ENCODE measurements around the gene TUBGCP6.

Gene TUBGCP6, protein sequence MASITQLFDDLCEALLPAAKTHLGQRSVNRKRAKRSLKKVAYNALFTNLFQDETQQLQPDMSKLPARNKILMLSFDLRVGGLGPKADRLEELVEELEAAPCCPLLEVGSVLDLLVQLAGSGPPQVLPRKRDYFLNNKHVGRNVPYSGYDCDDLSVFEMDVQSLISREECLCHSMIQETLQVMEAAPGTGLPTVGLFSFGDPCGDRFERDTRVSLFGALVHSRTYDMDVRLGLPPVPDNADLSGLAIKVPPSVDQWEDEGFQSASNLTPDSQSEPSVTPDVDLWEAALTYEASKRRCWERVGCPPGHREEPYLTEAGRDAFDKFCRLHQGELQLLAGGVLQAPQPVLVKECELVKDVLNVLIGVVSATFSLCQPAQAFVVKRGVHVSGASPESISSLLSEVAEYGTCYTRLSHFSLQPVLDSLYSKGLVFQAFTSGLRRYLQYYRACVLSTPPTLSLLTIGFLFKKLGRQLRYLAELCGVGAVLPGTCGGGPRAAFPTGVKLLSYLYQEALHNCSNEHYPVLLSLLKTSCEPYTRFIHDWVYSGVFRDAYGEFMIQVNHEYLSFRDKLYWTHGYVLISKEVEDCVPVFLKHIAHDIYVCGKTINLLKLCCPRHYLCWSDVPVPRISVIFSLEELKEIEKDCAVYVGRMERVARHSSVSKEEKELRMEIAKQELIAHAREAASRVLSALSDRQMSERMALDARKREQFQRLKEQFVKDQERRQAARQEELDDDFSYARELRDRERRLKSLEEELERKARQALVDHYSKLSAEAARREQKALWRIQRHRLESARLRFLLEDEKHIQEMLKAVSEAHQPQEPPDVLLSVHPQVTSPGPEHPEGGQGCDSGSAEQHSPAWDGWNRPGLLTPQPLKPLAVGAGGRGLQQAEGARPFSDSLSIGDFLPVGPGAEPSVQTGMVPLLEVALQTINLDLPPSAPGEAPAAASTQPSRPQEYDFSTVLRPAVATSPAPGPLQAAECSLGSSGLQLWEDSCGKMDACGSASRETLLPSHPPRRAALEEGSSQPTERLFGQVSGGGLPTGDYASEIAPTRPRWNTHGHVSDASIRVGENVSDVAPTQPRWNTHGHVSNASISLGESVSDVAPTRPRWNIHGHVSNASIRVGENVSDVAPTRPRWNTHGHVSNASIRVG (N-terminal part only)

DNA sequence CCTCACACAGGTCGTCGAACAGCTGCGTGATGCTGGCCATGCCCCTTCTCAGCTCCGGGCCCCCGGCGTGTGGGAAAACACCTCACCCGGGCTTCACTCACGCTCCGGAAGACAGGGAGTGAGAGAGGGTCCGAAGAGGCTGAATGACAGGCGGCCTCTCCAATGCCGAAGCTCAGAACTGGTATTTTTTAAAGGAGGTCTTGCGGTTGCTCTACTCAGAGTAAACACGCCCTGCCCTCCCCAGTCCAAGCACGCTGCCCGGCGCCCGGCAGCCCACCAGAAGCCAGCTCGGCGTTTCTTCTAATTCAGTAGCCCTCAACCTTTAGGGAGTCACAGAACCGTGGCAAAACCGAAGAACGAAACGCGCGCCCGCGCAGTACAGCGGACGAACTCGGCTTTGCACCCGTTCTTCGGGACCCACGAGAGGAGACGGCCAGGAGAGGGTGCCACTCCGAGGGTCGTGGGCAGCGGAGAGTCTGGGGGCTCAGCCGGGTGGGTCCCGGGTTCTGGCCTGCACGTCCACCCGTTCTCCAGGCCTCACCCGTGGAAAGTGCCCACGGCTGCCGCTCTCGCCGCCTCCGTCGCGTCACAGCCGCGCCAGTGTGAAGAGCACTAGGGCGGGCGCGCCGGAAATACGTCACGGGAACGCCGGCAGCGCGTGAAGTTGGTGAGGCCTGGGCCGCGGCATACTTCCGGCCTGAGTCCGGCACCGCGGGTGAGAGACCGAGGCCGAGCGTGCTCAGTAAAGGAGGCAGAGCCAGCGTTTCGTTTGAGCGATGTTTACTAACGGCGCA, at the start of gene TUBGCP6:
Gene TUBGCP6 (minus strand): TSS at position 604 of the 794 bp plus-strand sequence. CDS start 564 bp downstream, at position 40.
- peak; percentile 59 for DNase-seq (ENCODE audit: low read depth)

DNA sequence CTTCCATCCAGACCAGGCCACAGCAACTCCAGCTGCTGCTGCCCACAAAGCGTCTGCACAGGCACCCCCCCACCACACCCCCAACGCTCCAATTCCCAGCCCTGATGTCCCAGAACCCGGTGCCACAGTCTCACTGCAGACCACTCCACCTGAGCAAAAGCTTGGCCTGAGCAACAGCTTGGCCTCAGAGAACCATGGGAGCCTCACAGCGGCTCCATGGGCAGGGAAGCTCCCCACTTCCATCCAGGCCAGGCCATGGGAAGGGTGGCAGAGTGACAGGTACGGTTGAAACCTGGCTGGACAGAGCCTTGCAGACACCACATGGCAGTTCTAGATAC, 49.5 kb upstream of the TUBGCP6 start:
- DNase-seq (ENCODE audit: low read depth) = no peak

DNA sequence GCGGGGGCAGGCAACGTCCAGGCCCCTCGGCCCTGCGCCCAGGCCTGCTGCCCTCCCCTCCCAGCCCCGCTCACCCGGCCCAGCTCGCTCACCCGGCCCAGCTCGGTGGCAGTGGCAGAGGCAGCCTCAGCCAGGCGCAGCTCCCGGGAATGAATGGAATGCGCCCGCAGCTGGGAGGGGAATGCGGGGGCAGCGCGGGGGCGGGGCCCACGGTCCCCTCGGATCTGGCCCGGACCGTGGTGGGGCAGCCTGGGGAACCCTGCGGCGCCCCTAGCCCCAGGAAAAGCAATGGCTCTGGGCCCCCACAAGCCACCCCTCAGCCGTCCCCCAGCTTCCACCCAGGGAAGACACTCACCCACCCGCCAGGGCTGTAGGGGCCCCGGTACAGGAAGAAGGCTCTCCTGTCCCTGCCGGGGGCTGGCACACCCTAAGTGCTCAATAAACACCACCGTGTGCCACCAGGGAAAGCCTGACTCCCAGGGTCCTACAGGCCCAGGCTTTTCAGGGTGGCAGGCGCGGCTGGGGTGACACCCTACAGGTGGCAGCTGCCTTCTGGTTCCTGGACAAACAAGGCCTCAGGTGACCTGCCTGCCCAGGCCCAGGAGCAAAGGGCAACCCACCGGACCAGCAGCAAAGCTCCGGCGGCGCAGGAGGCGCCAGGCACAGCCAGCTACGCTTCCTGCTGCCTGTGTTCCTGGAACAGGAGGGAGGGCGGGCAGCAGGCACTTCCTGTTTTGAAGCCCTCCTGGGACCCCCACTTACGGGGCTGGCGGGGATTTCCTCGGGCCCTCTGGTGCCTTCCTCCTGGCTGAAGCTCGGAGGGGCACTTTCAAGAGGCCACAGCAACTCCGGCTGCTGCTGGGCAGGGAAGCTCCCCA, 48.9 kb upstream of the TUBGCP6 start:
- no peak for DNase-seq (ENCODE audit: low read depth)

DNA sequence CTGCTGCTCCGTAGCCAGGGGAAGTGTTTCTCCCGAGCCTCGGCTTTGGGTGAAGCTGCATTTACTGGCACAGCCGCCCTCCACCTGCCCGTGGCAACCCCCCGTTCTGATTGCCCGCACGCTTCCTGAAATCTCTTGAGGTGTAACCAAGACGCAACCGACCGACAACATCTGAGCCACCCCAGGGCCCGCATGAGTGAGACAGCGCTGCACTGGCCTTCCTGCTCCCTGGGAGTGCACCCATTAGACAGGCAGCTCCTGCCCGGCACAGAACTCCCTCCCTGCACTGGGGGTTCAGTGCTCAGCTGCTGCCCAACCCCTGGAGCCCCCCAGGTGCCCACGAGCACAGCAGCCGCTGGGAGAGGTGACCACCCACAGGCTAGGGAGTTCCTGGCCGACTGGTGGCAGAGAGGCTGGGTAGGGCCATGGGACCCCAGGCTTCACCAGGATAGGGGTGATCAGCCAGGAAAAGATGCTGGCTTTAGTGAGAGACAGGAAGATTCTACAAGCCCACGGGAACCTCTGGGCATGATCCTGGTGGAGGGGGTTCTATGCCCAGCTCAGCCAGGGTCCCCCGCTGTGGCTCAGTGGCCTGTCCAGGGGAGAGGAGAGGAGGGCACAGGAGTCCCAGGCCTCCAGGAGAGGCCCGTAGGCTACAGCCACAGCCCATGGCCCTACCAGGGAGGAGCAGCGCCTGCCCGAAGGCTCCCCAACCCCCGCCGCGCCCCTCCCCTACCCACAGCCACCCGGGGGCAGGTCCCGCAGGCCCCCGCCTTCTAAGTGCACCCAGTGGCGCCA, 48.0 kb upstream of the TUBGCP6 start:
- no peak for DNase-seq (ENCODE audit: low read depth)

DNA sequence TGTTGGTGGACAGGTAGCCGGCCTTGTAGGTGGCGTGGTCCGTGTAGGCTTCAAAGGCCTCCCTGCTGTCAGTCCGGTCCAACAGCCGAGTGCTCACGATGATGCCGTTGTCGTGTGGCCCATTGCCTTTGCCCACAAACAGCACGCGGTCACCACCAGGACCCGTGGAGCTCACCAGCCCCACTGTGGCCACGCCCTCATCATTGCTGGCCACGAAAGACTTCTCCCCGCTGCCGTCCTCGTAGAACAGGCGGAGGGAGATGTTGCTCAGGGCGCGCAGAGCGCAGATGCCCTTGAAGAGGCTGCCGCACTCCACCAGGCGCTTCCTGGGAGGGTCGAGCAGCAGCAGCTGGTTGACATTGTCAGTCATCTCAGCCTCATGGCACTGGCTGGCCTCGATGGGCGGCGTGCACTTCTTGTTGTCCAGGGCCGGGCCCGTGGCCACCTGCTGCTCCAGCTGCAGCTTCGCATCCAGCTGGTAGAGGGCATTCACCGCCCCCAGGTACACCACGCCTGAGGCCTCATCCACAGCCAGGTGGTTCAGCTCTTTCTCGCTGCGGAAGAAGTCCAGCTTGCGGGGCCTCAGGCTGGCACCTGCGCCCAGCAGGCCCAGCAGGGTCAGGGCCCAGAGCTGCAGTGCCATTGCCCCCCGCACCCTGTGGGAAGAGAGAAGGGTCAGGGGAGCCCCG, 45.3 kb upstream of the TUBGCP6 start:
- DNase-seq (ENCODE audit: low read depth) = no peak

DNA sequence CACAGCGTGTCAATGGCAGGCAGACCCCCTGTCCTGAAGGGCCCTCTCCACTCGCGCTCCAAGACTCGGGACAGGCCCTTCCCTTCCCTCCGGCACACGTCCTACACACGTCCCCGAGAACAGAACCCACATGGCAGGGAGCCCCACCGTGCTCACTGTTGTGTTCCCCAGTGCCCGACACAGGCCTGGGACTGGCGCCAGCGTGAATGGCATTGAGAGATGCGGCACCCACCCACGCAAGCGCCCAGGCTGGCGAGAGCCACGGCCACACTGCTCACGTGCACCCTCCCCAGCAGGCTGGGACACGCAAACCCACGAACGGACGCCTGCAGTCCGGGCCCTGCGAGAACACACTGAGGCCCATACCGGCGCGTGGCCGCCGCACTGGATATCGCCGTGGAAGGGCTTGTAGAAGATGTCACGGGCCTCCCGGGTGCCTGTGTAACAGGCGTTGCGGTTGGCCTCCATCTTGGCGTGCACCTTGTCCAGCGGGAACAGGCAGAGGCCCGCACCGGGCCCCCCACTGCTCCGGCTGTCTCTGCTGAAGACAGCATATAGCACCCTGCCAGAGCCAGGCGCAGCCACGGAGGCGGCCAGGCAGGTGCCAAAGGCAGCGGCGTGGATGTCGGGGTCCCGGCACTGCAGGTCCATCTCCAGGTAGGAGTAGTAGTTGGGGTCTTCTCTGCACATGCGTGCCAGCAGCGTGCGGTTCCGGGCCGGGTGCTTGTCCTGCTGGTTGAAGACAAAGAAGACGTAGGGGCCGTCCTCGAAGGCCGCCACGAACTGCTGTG, 44.5 kb upstream of the TUBGCP6 start:
- DNase-seq (ENCODE audit: low read depth) = no peak

DNA sequence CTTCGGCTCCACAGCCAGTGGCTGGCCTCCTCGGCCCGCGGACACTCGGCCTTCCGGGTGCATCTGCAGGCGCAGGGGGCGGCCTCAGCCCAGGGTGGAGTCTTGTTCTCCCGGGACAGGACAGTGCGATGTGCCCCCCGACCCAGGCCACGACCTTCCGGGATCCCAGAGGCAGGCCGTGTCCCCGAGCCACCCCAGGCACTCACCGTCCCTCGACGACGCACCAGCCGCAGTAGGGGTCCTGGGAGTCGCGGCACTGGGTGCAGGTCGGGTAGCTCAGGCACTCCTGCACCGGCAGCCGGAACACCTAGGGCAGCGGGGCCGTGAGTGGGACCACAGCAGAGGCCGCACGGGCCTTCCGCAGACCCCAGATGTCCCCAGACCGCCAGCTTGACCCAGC, 42.9 kb upstream of the TUBGCP6 start:
- no peak for DNase-seq (ENCODE audit: low read depth)

DNA sequence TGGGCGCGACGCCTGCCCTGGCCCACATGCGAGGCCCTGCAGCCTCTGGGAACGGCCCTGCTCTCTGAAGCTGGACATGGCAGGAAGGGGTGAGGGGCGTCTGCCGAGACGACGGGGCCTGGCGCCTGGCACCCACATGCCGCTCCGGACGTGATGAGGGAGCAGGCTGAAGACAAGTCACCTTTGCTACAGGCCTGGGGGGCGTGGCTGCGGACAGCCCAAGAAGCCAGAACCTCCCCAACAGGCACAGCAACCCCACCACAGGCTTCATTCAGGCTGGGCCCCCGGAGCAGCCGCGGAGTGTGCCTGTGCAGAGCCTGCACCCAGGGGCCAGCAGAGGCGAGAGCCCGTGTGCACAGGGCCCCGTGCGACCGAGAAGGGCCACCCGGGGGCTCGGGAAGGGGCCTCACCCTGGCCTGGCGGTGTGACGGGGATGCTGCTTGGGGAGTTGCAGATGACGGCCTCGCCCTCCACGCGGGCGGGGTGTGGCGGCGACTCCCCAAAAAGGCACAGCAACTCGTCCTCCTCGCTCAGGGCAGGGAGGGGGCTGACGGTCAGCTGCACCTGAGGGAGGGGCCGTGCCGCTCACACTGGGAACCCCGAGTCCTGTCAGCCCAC, 42.0 kb upstream of the TUBGCP6 start:
- DNase-seq (ENCODE audit: low read depth) = no peak

DNA sequence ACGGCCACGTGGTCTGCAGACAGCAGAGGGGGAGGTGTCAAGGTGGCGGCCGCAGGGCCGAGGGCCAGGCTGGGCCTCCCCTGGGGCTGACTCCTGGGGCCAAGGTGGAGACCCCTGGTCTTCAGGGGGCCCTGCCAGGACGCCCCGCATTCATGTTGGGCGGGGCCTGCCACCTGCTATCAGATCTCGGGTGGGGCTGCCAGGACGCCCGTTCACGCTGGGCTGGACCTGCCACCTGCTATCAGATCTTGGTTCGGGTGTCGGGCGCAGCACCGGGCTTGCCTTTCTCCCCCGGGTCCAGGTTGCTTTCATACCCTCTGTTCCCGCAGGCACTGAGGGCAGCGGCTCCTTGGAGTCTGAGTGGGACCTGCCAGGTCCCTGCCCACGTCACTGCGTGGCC, 41.5 kb upstream of the TUBGCP6 start:
- no peak for DNase-seq (ENCODE audit: low read depth)

DNA sequence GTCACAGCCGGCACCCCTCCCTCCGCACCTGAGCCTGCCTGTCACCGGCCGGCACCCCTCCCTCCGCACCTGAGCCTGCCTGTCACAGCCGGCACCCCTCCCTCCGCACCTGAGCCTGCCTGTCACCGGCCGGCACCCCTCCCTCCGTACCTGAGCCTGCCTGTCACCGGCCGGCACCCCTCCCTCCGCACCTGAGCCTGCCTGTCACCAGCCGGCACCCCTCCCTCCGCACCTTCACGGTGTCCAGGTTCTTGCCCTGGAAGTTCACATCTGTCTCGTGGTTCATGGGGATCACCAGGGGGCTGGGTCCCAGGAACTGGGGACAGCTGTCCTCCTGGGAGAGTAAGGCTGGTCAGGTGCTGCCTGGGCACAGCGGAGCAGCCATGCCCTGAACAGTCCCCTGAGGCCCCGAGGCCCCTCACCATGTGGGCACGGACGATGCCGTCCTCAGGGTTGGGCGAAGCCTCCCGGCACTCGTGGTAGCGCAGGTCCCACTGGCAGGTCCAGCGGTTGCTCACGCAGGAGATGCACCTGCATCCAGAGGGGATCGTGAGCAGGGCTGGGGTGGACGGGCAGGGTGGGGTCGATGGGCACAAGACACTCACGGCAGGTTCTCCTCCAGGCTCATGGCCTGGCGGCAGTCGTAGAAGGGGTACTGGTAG, 40.9 kb upstream of the TUBGCP6 start:
- no peak for DNase-seq (ENCODE audit: low read depth)

DNA sequence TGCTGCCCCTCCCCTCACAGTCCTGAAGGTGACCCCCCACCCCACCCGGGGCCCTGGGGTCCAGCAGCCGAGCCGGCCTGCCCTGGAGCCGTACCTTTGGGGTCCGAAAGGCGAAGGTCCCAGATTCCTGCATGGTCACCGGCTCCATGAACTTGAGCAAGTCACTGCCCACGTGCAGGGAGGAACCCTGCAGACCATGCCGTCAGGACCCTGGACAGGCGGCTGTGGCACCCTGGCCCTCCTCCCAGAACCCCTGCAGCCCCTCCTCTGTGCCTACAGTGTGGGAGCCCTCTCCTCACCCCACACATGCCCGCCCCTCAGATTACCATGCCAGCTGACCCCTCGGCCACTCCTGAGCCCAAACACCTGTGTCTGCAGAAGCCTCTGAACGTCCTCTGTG, 39.7 kb upstream of the TUBGCP6 start:
- no peak for DNase-seq (ENCODE audit: low read depth)

DNA sequence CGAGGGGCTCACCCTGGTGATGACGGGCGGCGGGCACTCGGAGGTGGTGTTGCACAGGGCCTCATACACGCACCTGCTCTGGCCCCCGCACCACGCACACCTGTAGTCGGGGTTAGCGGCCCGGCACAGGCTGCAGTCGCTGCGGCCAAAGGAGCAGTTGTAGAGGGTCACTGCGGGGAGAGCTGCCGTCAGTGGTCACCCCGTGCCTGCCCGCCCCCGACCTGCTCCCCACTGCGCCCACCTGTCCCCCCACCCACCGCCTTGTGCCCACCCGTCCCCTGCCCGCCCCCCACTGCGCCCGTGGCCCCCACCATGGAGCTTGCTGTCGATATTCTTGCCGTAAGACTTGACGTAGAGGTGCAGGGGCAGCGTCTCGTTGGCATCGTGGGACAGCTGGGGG, 39.0 kb upstream of the TUBGCP6 start:
- no peak for DNase-seq (ENCODE audit: low read depth)

DNA sequence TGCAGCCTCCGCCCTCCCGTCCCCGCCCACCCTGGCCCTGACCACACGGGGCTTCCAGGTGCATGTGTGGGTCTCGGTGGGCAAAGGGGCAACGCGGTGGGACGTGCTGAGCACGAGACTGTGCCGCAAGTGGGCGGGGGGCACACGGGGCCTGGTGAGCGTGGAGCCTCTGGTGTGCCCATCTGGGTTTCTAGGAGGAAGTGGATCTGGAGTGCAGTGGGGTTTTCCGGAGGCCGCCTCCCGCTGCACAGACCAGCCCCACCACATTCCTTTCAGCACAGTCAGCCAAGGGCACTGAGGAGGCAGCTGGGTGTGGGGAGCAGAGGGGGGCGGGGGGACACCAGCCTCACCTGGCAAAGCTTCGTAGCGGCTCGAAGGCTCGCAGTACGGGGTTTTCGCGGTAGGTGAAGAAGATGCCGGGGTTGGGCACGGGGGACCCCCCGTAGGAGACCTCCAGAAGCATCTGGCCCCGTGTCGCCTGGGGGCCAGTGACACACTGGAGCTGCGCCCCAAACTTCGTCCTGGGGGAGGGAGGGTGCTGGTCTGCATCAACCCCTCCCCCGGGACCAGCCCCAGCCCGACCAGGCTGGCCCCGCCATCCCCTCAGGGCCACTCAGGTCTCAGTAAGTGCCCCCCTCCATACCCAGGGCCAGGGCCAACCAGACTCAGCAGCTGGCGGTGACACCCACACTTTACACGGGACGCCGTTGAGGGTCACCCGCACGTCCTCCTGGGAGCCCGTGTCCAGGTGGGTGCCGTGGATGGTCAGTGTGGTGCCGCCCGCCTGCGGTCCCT, 37.7 kb upstream of the TUBGCP6 start:
- no peak for DNase-seq (ENCODE audit: low read depth)

DNA sequence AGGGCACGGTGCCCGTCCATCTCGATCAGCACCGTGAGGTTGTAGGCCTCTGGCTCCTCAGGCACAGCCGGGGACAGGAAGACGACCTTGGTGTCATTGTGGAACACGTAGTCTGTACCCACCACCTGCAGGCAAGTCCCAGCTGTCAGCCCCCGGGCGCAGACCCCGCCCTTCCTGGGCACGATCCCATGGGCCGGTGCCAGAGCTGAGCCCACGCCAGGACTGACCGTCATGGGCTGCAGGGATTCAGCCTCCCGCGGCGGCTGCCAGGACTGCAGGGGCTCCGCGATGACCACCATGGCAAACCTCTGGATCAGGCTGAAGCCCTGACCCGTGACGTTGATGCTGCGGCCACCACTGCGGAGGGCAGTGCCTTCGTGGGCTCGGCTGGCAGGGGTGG, 37.1 kb upstream of the TUBGCP6 start:
- no peak for DNase-seq (ENCODE audit: low read depth)

DNA sequence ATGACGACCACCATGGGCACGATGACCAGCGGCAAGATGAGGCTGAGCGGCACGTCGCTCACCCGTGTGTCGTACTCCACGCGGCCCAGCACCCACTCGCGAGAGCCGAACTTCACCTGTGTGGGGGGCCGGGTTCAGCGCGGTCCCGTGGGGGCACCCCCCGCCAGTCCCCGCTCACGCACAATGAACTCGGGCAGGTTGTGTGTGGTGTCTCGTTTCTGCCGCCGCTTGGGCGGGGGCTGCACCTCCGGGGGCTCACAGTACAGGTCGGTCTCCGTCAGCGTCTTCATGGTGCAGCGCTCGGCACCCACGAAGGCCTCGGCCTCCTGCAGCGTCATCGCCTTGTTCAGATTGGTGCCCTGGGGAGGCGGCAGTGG, 36.5 kb upstream of the TUBGCP6 start:
- DNase-seq (ENCODE audit: low read depth) = no peak

DNA sequence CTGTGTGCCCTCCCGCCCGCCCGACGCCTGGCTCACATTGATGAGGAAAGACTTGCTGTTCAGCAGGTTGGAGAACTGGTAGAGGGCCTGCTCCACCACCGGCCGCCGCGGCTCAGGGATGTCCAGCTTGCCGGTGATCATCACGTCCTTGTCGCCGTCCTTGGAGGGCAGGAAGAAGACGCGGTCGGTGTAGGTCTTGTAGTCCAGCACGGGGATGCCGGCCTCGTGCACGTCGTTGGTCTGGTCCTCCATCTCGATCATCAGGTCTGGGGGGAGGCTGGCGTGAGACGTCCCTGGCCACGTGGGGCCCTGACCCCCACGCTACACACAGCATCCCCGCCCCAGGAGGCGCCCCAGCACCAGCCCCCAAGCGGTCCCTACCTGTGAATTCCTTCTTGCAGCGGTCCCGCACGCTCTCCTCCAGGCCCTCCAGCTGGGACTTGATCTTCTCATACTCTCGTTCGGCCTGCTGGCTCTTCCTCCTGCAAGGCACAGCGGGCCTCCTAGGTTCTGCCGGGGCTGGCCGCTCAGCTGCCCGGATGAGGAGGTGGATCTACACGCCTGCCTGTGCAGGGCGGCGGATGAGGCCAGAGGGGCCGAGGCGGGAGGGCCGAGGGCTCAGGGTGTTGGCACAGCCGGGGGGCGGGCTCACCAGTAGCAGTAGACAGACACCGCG, 36.0 kb upstream of the TUBGCP6 start:
- no peak for DNase-seq (ENCODE audit: low read depth)

All from fibroblast of the conjunctiva (primary cell).